Liver (tissue), 9 donors: ENCODE measurements around the gene MED8. TPM values are rescaled to one million over a fixed set of nuclear protein-coding genes. Genes with fewer than 3 reads are reported as not detected.

Experiments used
- DNase-seq: peaks from one replicate; pipeline ENCODE4 v3.0.0-alpha.2; 2017; ENCODE audit warnings: low spot score
- H3K27ac ChIP-seq, 2 donors: one replicate each; pipeline ENCODE4 v1.7.0; 2013; ENCODE audit warnings: inconsistent platforms in 2 of 2, low read length in 2 of 2, control low read depth in 1 of 2, low read depth in 1 of 2, mild to moderate bottlenecking in 1 of 2
- H3K27me3 ChIP-seq, 4 donors: one replicate each; pipeline versions ENCODE4 v1.6.1 to v1.7.0; 2013; ENCODE audit warnings: low read length in 3 of 4, inconsistent platforms in 1 of 4, mild to moderate bottlenecking in 1 of 4, moderate library complexity in 1 of 4; ENCODE audit not compliant: control insufficient read depth in 4 of 4, insufficient read depth in 4 of 4
- H3K36me3 ChIP-seq, 4 donors: one replicate each; pipeline versions ENCODE4 v1.6.1 to v1.7.0; 2013; ENCODE audit warnings: low read length in 3 of 4, mild to moderate bottlenecking in 3 of 4, low read depth in 1 of 4, moderate library complexity in 1 of 4; ENCODE audit not compliant: control insufficient read depth in 4 of 4, insufficient read depth in 3 of 4
- H3K4me1 ChIP-seq, 4 donors: one replicate each; pipeline versions ENCODE4 v1.6.1 to v1.7.0; 2013; ENCODE audit warnings: low read length in 3 of 4, mild to moderate bottlenecking in 3 of 4, moderate library complexity in 1 of 4; ENCODE audit not compliant: control insufficient read depth in 4 of 4, insufficient read depth in 4 of 4
- H3K4me3 ChIP-seq, 3 donors: one replicate each; pipeline versions ENCODE4 v1.6.1 to v1.7.0; 2013; ENCODE audit warnings: low read length in 3 of 3, control low read depth in 1 of 3, low read depth in 1 of 3, mild to moderate bottlenecking in 1 of 3
- H3K9ac ChIP-seq, 2 donors: one replicate each; pipeline ENCODE4 v1.7.0; 2013; ENCODE audit warnings: low read length in 2 of 2, mild to moderate bottlenecking in 2 of 2, moderate library complexity in 2 of 2, control low read depth in 1 of 2, low read depth in 1 of 2
- H3K9me3 ChIP-seq, 4 donors: one replicate each; pipeline versions ENCODE4 v1.6.1 to v1.7.0; 2013; ENCODE audit warnings: low read length in 3 of 4; ENCODE audit not compliant: control insufficient read depth in 4 of 4
- CTCF ChIP-seq: fragments of 150-350 bp; IDR thresholded peaks from 2 replicates; pipeline ENCODE4 v1.5.1; 2017; ENCODE audit warnings: improper control_type of control experiment, low read depth, low read length; ENCODE audit not compliant: missing input control
- EGR1 ChIP-seq, 2 donors: IDR thresholded peaks; 2 replicates each; pipeline ENCODE4 v1.6.1; 2016 to 2018; ENCODE audit warnings: antibody characterized with exemption in 2 of 2, low read depth in 2 of 2
- FOXA1 ChIP-seq: IDR thresholded peaks from 2 replicates; pipeline ENCODE4 v1.6.1; 2016; ENCODE audit warnings: antibody characterized with exemption
- FOXA2 ChIP-seq: IDR thresholded peaks from 2 replicates; pipeline ENCODE4 v1.6.1; 2016; ENCODE audit warnings: antibody characterized with exemption
- GABPA ChIP-seq, 2 donors: IDR thresholded peaks in 1 of 2; conservative IDR thresholded peaks in 1 of 2; 2 replicates each; pipeline ENCODE4 v1.6.1; 2016; ENCODE audit warnings: antibody characterized with exemption in 2 of 2, mild to moderate bottlenecking in 1 of 2, moderate library complexity in 1 of 2
- HNF4A ChIP-seq, 2 donors: conservative IDR thresholded peaks; 2 replicates each; pipeline ENCODE4 v1.6.1; 2016; ENCODE audit warnings: antibody characterized with exemption in 2 of 2, mild to moderate bottlenecking in 2 of 2
- HNF4G ChIP-seq: IDR thresholded peaks from 2 replicates; pipeline ENCODE4 v1.6.1; 2016; ENCODE audit warnings: antibody characterized with exemption
- JUND ChIP-seq, 2 donors: IDR thresholded peaks; 2 replicates each; pipeline ENCODE4 v1.6.1; 2016; ENCODE audit warnings: antibody characterized with exemption in 2 of 2
- MAX ChIP-seq: IDR thresholded peaks from 2 replicates; pipeline ENCODE4 v1.6.1; 2016; ENCODE audit warnings: antibody characterized with exemption
- NR2F2 ChIP-seq: IDR thresholded peaks from 2 replicates; pipeline ENCODE4 v1.6.1; 2016; ENCODE audit warnings: antibody characterized with exemption
- RAD21 ChIP-seq, 2 donors: IDR thresholded peaks; 2 replicates each; pipeline ENCODE4 v1.6.1; 2016; ENCODE audit warnings: antibody characterized with exemption in 2 of 2, mild to moderate bottlenecking in 2 of 2
- REST ChIP-seq: IDR thresholded peaks from 2 replicates; pipeline ENCODE4 v1.6.1; 2016; ENCODE audit warnings: antibody characterized with exemption, mild to moderate bottlenecking
- RXRA ChIP-seq, 2 donors: IDR thresholded peaks; 2 replicates each; pipeline ENCODE4 v1.6.1; 2017 to 2018; ENCODE audit warnings: antibody characterized with exemption in 2 of 2, mild to moderate bottlenecking in 1 of 2
- SP1 ChIP-seq: IDR thresholded peaks from 2 replicates; pipeline ENCODE4 v1.6.1; 2018; ENCODE audit warnings: antibody characterized with exemption, mild to moderate bottlenecking
- TAF1 ChIP-seq: conservative IDR thresholded peaks from 2 replicates; pipeline ENCODE4 v1.6.1; 2016; ENCODE audit warnings: antibody characterized with exemption, mild to moderate bottlenecking
- YY1 ChIP-seq: IDR thresholded peaks from 2 replicates; pipeline ENCODE4 v1.6.1; 2016; ENCODE audit warnings: antibody characterized with exemption, mild to moderate bottlenecking
- WGBS: extraction: QIAGEN DNeasy Blood & Tissue Kit; methylation state at CpG from one replicate; pipeline ENCODE4 v1.1.7; 2013; 5-methylcytosine and 5-hydroxymethylcytosine counted together
- polyA plus RNA-seq, 2 donors: library from polyadenylated mRNA; stranded (reverse) in 1 of 2; unstranded in 1 of 2; fragments of 200-250 nt in 1 of 2; fragments of >200 nt in 1 of 2; fragmentation: Nextera tagmentation in 1 of 2; extraction: Ambion mirVana in 1 of 2; gene quantifications; one replicate each; pipeline versions ENCODE4 v1.2.1 to v1.2.3, GENCODE V29; 2013 to 2015
- total RNA-seq, 2 donors: library from RNA; depleted of rRNA; stranded (reverse); fragments of >200 nt; gene quantifications; one replicate each; pipeline ENCODE4 v1.2.3, GENCODE V29; 2014
- TF ChIP-seq, protein P1 (sequence below): IDR thresholded peaks from 2 replicates; pipeline ENCODE4 v1.6.1; 2016; ENCODE audit warnings: antibody characterized with exemption
- donor health status: healthy.
- donor health status: healthy.
- donor health status: healthy.
- donor health status: healthy.
- donor health status: healthy.

Gene MED8
- total and polyA plus RNA-seq, 4 donors = 26.2 to 37.6 (median 29.1) TPM

DNA sequence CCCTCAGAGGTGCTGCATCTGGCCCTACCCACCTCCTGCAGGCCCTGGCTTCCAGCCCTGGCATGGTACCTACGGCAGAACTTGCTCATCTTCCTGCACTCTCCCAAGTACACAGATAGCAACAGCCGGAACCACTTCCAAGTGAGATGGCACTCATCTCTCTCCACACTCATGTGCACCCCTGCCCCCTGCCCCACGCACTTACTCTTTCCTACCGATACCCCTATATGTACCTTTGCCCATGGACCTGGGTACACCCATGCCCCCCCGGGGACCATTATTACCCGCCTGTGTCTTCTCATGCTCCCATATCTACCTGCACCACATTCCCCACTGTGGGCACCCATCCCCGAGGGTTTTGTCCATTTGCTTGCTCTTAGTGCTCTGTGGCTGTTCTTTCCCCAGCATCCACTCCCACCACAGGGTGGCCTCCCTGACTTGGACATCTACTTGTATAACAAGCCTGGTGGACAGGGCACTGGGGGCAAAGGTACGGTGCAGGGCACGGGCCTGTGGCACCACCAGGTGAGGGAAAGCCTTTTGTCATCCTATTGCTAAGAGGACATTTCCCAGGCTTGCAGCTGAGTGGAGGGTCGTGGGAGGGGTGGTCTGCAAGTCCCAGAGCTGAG lies 49.5 kb upstream of the MED8 start:
- TF ChIP-seq GABPA (IDR thresholded peaks at IDR 0.05 in 1 of 2, conservative IDR thresholded peaks at IDR 0.05 in 1 of 2) = no peak
- no peak for TF ChIP-seq FOXA2
- no peak for TF ChIP-seq RXRA (IDR thresholded peaks at IDR 0.05)
- no peak for TF ChIP-seq CTCF
- no peak for TF ChIP-seq YY1
- no peak for TF ChIP-seq TAF1
- no peak for TF ChIP-seq RAD21 (IDR thresholded peaks at IDR 0.05)
- TF ChIP-seq MAX = no peak
- TF ChIP-seq FOXA1 = no peak
- no peak for TF ChIP-seq SP1
- no peak for TF ChIP-seq EGR1 (IDR thresholded peaks at IDR 0.05; ENCODE audit: low read depth in 2 of 2)
- no peak for TF ChIP-seq HNF4A (conservative IDR thresholded peaks at IDR 0.05)
- TF ChIP-seq NR2F2 = no peak
- no peak for TF ChIP-seq HNF4G
- TF ChIP-seq, protein P1, sequence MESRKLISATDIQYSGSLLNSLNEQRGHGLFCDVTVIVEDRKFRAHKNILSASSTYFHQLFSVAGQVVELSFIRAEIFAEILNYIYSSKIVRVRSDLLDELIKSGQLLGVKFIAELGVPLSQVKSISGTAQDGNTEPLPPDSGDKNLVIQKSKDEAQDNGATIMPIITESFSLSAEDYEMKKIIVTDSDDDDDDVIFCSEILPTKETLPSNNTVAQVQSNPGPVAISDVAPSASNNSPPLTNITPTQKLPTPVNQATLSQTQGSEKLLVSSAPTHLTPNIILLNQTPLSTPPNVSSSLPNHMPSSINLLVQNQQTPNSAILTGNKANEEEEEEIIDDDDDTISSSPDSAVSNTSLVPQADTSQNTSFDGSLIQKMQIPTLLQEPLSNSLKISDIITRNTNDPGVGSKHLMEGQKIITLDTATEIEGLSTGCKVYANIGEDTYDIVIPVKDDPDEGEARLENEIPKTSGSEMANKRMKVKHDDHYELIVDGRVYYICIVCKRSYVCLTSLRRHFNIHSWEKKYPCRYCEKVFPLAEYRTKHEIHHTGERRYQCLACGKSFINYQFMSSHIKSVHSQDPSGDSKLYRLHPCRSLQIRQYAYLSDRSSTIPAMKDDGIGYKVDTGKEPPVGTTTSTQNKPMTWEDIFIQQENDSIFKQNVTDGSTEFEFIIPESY = no peak
- no peak for TF ChIP-seq REST
- Histone ChIP-seq H3K4me3 (no peak overlapping the region), H3K27ac (no peak overlapping the region), H3K4me1 (peaks cover 0 to 6% (median 0%) of the 10 kb centered on the region in 4 donors), H3K36me3 (peaks cover 6 to 57% (median 30%) of the 10 kb centered on the region in 4 donors), H3K9me3 (no peaks in the 10 kb centered on the region), H3K27me3 (no peaks in the 10 kb centered on the region), H3K9ac (no peak overlapping the region)
- WGBS = 89% methylated on average over 10 of the region's 10 CpGs
- no peak for DNase-seq

GRCh38 chr1:43438576-43438952 lies 49.0 kb upstream of the MED8 start:
- Histone ChIP-seq H3K9me3 (no peaks in the 10 kb centered on the region), H3K27ac (no peak overlapping the region), H3K36me3 (peaks cover 6 to 57% (median 30%) of the 10 kb centered on the region in 4 donors), H3K9ac (no peak overlapping the region), H3K27me3 (no peaks in the 10 kb centered on the region), H3K4me1 (peaks cover 0 to 6% (median 0%) of the 10 kb centered on the region in 4 donors), H3K4me3 (no peak overlapping the region)
- DNase-seq = no peak
- WGBS = 97% methylated on average over 8 of the region's 8 CpGs
- TF ChIP-seq MAX (no peak), EGR1 (IDR thresholded peaks at IDR 0.05; ENCODE audit: low read depth in 2 of 2) (no peak), JUND (IDR thresholded peaks at IDR 0.05) (no peak), FOXA2 (no peak), CTCF (no peak), GABPA (IDR thresholded peaks at IDR 0.05 in 1 of 2, conservative IDR thresholded peaks at IDR 0.05 in 1 of 2) (no peak), FOXA1 (no peak), YY1 (no peak), HNF4A (conservative IDR thresholded peaks at IDR 0.05) (no peak), REST (no peak), NR2F2 (no peak), HNF4G (no peak), TAF1 (no peak), RXRA (IDR thresholded peaks at IDR 0.05) (no peak)
